22Rv1 (cell line): ENCODE measurements around the gene VARS2.
"Not testable (repeated sequence)": the region's sequence is repeated elsewhere in the genome, so short reads cannot be mapped to it uniquely, and the experiment has no call there.

Source experiments
- H3K27ac ChIP-seq: fragments of 450-650 bp; 2 replicates; pipeline ENCODE4 v1.5.1; 2017
- ZFX ChIP-seq: fragments of 450-650 bp; IDR thresholded peaks from 2 replicates; pipeline ENCODE4 v1.6.1; 2017; ENCODE audit warnings: antibody characterized with exemption, borderline replicate concordance
- TF ChIP-seq, protein P1 (sequence below): fragments of 450-650 bp; IDR thresholded peaks from 2 replicates; pipeline ENCODE4 v1.5.1; 2017; ENCODE audit warnings: mild to moderate bottlenecking

VARS2 gene

DNA sequence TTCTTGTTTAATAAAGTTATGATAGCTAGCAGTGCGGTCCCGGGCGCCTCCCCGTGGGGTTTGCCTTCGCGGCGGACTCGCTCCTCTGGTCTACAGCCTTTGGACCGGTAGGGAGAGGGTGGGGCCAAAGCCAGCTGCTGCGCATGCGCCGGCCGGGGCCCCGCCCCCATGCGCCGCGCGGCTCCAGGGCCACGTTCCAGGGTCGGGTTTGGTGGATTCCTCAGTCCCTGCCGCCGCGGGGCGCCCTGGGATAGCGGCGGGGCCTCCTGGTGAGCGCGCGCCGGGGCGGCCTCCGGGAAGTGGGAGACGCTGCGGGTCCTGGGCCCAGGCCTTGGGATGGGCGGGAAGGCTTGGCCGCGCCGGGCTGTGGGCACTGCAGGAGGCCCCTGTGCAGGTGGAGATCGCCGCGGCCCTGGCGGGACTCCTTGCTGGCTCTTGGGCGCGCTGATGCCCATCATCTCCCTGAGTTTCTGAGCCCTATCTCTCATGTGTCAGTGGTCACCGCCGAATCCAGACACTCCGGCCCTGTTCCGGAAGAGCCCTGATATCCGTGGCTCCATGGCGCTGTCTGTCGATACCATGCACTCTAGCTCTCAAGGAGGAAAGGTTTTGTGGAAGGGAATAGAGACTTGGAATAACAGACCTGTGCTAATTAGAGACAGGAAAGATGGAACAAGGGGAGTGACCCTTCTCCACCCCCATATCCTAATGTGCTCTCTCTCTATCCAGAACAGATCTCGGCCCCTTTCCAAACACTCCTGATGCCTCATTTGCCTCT is at the start of gene VARS2:
VARS2 (plus strand) TSS at position 163 of the 778 bp plus-strand sequence; CDS start at position 762, 599 bp downstream.
- TF ChIP-seq, protein P1, sequence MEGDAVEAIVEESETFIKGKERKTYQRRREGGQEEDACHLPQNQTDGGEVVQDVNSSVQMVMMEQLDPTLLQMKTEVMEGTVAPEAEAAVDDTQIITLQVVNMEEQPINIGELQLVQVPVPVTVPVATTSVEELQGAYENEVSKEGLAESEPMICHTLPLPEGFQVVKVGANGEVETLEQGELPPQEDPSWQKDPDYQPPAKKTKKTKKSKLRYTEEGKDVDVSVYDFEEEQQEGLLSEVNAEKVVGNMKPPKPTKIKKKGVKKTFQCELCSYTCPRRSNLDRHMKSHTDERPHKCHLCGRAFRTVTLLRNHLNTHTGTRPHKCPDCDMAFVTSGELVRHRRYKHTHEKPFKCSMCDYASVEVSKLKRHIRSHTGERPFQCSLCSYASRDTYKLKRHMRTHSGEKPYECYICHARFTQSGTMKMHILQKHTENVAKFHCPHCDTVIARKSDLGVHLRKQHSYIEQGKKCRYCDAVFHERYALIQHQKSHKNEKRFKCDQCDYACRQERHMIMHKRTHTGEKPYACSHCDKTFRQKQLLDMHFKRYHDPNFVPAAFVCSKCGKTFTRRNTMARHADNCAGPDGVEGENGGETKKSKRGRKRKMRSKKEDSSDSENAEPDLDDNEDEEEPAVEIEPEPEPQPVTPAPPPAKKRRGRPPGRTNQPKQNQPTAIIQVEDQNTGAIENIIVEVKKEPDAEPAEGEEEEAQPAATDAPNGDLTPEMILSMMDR: peak; percentile 72
- TF ChIP-seq ZFX: no peak
- peak within 1 kb of the TSS; percentile 97 for H3K27ac ChIP-seq

DNA sequence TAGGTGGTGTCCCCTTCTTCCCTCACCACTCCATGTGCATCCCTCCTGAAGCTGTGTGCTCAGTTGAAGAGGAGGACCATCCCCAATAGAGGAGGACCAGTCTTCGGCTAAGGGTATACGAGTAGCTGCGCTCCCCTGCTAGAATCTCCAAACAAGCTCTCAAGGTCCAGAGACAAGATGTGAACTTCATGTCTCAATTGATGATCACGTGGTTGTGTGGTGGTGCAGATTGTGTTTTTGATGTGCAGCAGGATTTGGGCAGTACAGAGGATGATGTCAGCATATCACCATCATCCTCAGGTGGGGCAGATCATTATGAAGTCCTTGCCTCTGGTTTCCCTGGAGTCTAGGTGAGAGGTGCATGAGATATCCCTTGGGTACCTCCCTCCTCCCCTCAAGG is 49.7 kb upstream of the VARS2 start:
- no peak overlapping the region for H3K27ac ChIP-seq
- TF ChIP-seq, protein P1: no peak
- TF ChIP-seq ZFX: no peak

- not testable (repeated sequence) for H3K27ac ChIP-seq
Observed at GRCh38 chr6:30869241-30869749, 44.7 kb upstream of the VARS2 start.

GRCh38 chr6:30870546-30870945 is 43.5 kb upstream of the VARS2 start:
- H3K27ac ChIP-seq: no peak overlapping the region
- TF ChIP-seq, protein P1: no peak
- no peak for TF ChIP-seq ZFX

DNA sequence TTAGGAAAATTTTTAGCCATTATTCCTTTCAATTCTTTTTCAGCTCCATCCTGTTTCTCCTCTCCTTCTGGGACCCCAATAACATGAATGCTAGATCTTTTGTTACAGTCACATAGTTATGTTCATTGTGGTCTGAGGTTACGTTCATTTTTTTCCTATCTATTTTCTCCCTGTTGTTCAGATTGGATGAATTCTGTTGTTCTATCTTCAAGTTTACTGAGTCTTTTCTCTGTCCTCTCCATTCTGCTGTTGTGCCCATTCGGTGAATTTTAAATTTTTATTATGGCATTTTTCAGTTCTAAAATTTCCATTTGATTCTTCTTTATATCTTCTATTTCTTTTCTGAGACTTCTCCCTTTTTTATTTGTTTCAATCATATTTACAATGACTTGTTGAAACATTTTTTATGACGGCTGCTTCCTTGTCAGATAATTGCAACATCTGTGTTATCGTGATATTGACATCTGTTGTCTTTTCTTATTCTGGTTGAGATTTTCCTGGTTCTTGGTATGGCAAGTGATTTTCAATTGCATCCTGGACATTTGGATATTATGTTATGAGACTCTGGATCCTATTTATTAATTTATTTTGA is 42.4 kb upstream of the VARS2 start:
- TF ChIP-seq, protein P1: no peak
- no peak for TF ChIP-seq ZFX
- H3K27ac ChIP-seq: no peak overlapping the region

GRCh38 chr6:30873137-30873640 is 40.8 kb upstream of the VARS2 start:
- TF ChIP-seq ZFX: no peak
- TF ChIP-seq, protein P1: no peak
- H3K27ac ChIP-seq: no peak overlapping the region

DNA sequence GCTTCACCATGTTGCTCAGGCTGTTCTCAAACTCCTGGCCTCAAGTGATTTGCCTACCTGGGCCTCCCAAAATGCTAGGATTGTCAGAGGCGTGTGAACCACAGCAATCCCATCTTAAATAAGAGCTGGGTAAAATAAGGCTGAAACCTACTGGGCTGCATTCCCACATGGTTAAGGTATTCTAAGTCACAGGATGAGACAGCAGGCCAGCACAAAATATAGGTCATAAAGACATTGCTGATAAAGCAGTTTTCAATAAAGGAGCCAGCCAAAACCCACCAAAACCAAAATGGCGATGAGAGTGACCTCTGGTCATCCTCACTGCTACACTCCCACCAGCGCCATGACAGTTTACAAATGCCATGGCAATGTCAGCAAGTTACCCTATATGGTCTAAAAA is 40.2 kb upstream of the VARS2 start:
- not testable (repeated sequence) for H3K27ac ChIP-seq
